GM19455 (cell line): ENCODE results near the gene NTRK2.

Source experiments
- ATAC-seq: cut with Tn5 transposase; IDR thresholded peaks from one replicate; pipeline ENCODE4 v1.9.1; 2021; ENCODE audit not compliant: unreplicated experiment

NTRK2 gene

DNA sequence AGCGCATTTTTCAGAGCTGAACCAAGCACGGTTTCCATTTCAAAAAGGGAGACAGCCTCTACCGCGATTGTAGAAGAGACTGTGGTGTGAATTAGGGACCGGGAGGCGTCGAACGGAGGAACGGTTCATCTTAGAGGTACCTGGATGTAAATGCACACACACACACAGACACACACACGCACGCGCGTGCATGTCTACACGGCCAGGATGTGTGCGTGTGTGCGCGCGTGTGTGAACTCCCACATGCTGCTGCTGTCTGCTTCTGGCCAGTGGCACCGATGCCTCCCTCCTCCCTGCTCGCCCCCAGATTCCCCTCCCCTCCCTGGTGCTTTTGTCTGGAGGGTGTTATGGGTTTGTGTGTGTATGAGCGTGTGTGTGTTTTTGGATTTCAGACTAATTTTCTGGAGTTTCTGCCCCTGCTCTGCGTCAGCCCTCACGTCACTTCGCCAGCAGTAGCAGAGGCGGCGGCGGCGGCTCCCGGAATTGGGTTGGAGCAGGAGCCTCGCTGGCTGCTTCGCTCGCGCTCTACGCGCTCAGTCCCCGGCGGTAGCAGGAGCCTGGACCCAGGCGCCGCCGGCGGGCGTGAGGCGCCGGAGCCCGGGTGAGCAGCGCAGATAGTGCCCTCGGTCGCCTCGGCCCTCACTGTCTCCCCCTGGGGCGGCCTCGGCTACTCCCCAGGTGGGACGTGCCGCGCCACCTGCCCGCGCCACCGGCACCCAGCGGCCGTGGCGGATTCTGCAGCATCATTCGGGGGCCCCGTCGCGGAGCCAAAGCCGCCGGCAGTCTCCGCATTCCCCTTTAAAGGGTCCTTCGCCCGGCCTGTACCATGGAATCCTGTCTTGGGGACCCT is at the start of gene NTRK2:
Gene NTRK2, plus strand, starts transcription at position 442 of the 850 bp plus-strand sequence. CDS start 1,020 bp downstream, outside the sequence.
- no peak for ATAC-seq

DNA sequence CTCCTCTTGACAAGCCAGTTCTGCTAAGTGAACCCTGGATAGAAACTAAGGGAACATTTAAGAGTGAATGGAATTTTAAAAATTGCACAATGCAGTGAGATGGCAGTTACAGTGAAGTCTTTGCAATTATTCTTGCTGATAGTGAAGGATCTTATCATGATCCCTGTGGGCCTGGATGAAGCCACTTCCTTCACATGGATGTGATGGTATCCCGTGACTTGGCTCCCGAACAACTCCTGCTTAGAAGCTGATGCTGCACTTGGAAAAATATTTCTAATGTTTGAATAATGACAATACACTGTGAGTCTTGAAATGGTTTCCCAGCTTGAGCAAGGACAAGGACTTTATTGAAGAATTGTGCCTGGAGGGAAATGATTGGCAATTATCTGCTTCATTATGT is 49.2 kb upstream of the NTRK2 start:
- no peak for ATAC-seq

DNA sequence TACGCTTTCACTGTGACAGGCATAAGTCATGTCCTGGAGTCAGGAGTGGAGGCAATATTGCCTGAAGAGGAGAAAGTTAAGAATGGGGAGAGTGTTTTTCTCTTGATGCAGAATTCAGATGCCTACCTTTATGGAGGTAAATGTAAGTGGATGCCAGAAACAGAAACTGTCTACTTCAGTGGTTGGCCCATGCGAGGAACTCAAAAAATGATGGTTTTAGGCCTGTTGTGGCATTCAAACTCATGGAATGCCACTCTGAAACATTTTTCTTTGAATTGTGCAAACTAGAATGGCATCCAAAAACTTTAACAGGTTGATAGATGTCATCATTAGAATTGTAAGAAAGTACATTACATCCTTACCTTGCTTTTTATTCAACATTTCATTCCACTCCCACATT is 47.7 kb upstream of the NTRK2 start:
- no peak for ATAC-seq

DNA sequence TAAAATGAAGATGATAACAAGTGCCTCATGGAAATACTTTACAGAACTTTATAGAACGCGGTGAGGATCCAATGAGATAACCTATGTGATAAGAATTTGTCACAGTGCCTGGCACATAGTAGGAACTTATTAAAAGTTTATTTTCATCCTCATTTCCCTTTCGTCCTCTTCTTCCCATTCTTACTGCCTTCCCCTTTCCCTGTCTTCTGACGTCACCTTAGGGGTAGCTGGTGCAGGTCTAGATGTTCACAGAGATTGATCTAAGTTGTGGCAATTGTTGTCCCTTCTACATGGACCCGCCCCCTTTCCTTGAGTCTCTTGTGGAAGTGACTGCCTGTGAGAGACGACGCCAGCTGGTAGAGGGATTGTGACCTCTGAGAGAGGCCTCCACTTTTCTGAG is 46.5 kb upstream of the NTRK2 start:
- no peak for ATAC-seq

DNA sequence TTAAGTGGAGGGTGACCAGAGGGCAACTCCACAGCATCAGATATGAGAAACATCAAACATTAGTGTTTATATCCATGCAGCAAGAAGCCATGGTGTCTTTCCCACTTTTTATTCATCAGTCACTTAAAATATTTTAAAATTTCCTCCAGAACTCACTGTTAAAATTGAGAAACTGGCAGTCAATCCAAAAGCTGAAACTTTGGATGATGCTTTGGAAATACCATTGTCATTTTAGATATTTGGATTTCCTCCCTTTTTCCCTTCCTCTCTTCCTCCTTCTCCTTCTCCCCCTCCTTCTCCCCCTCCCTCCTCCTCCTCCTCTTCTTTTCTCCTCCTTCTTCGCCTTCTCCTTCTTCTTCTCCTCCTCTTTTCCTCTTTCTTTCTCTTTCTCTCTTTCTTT is 33.1 kb upstream of the NTRK2 start:
- no peak for ATAC-seq

DNA sequence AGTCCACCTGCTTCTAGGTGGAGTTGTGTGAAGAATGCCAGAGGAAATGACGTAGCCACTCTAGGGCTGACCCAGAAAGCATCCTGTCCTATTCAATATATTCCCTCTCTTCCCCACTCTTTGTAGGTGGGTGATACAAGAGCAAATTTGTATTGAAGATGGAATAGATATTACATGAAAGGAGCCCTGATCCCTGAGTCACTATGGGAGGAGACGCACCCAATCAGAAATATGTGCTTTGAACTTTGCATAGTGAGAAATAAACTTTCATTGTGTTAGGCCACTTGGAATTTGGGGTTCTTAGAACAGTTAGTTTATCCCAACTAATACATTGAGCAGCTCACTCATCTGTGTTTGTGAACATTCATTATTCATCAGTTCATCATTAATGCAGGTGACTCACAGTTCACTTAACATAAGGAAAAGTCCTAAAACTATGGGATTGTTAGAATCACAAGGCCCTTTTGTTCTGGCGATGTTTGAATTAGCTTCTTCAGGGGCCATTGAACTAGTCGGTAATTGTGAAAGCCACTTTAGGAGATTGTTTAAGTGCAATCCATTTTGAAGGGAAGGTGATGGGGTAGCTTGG is 26.9 kb upstream of the NTRK2 start:
- no peak for ATAC-seq

DNA sequence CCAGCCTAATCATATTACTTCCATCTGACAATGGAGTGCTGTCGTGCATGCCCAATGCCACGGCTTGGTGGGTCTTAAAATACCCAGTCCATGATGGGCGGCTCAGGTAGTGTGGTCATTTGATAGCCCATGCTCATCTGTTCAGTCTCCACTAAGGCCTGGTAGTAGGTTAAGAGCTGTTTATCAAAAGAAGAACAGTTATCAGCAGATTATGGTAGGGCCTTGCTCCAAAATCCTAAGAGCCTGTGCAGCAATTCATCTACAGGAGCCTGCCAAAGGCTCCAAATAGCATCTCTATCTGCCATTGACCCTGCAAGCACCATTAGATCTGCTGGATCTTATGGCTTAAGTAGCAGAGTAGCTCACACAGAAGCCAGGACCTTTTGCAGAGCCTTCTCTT is 21.8 kb upstream of the NTRK2 start:
- no peak for ATAC-seq

DNA sequence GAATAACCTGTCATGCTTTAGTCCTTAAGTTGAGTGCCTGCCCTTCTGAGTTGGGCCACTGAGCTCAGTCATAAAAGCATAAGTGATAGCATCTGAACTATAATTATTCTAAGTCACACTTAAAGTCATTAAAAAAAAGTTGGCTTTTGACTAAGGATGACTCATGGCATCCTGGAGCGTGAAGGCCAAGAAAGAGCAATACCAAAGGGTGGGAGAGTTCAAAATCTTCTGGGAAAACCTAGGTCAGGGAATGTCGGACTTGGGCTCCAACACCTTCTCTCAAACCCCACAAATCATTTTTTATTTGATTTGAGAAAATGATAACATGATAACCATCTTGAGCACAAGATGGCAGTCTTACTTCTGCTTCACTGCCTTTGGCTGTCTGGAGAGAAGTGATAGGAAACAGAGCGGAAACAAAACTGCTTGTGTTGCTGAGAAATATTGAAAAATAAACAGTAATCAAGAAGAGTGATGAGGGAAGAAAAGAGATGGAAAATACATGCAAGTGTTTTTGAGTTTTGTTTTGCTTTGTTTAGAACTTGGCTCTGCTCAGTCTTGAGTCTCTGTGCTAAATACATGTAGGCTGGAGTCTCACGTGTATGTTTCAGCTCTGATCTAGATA is 16.9 kb upstream of the NTRK2 start:
- ATAC-seq, result no peak

DNA sequence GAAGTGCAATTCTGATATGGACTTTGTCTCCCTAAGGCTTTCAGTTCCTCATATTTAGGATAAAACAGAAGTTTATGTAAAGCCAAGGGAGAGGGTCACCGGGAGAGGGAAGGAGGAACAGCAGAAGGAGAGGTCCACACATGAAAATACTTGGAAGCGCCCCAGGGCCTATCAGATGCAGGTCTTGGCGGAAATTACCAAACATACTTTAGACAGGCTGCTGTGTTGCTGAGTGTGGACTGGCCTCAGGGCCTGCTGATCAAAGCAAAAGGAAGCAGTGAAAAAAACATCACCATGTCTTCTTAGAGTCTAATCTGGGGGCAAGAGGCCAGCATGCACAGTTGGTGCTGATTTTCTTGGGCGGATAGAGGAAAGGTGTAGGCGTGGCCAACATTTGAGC is 14.1 kb upstream of the NTRK2 start:
- ATAC-seq, result no peak

DNA sequence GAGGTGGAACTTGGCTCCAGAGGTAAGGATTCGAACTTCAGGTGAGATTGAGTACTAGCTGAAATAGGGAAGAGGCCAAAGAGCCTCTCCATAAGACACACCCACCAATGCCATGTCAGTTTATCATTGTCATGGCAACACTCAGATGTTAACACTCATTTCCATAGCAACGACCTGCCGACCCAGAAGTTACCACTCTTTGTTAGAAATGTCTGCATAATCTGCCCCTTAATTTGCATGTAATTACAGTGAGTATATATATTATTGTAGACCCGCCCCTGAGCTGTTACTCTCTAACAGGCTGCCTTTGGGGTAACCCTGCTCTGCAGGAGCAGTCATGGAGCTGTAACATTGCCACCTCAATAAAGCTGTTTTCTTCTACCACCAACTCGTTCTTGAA is 10.2 kb upstream of the NTRK2 start:
- ATAC-seq, result no peak

DNA sequence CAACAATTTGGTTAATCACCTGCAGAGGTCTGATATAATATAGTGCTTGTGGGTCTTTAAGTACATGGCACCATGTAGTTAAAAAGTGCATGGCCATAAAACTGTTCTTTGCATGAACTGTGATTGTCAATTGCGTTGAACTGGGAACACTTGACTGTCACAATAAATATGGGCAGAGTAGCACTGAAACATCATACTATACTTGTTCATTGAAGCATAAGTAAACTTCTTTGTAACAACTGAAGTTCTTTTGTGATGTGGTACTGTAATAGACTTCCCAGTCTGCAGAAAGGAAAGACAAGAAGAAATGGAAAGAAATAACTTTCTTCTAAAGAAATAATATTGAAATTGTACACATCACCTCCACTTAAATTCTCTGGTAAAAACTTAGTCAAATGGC is 9.8 kb upstream of the NTRK2 start:
- no peak for ATAC-seq

DNA sequence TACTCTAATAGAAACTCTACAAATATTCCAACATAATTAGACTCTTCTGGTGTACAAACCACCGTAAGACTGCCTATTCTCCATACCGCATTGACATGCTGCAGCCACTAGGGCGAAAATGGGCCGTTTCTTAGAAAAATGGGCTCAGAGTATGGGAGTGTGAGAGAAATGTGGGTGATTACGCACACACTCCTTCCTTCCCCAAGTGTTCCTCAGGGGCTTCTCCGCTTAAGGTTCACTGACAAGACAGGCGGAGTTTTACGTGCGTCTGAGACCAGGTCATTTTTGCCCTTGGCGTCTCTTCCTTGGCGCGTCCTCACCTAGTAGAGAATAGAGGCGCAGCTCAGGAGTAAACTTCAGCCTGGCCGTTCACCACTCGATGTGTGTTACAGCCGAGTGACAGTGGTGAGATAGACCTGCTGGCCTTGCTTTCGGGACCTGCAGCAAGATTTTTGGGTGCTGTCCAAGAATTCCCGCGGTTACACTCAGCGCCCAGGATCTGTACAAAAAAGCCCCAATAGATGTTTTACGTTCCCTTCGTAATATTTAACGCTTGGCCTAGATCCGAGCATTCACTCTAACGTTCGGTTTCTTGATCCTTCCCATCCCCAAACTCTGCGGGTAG is 1.8 kb upstream of the NTRK2 start:
- ATAC-seq, result peak; percentile 42

DNA sequence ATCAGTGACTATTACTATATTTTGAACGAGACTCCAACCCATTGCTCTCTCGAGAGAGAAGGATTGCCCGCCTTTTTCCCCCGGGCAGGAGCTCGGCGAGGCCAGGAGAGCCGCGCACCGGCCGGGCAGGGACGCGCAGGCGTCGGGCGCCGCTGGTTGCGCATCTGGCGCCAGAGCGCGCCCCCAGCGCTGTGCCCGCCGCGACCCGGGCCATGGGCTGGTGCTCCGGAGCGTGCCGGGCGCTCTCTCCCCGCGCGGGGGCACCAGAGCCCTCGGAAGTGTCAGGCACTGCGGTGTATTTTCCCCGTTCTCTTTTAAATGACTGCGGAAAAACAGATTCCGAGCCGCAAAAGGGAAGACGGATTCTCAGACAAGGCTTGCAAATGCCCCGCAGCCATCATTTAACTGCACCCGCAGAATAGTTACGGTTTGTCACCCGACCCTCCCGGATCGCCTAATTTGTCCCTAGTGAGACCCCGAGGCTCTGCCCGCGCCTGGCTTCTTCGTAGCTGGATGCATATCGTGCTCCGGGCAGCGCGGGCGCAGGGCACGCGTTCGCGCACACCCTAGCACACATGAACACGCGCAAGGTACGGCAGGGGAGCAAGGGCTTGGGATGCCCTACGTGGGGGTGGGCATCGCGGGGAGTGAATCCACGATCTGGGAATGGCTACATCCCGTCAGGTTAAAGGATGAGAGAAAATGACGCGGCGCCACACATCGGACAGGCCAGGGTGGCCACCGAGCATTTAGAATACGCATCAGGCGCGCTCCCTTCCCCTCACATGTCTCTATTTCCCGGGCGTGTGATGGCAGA is 1.1 kb upstream of the NTRK2 start:
- ATAC-seq, result peak; percentile 63

DNA sequence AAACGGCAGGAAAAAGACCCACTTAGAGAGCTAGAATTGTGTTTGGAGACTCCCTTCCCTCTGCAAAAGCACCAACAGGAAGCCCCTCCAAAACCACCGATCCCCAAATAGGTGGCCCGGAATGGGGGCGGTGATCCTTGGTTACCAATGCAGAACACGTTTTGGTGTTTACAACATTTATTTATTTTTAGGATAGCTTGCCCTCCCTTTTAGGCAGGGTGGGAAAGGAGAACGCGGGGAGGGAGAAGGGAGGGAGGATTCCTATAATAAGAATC is 579 bp upstream of the NTRK2 start:
- ATAC-seq, result no peak

DNA sequence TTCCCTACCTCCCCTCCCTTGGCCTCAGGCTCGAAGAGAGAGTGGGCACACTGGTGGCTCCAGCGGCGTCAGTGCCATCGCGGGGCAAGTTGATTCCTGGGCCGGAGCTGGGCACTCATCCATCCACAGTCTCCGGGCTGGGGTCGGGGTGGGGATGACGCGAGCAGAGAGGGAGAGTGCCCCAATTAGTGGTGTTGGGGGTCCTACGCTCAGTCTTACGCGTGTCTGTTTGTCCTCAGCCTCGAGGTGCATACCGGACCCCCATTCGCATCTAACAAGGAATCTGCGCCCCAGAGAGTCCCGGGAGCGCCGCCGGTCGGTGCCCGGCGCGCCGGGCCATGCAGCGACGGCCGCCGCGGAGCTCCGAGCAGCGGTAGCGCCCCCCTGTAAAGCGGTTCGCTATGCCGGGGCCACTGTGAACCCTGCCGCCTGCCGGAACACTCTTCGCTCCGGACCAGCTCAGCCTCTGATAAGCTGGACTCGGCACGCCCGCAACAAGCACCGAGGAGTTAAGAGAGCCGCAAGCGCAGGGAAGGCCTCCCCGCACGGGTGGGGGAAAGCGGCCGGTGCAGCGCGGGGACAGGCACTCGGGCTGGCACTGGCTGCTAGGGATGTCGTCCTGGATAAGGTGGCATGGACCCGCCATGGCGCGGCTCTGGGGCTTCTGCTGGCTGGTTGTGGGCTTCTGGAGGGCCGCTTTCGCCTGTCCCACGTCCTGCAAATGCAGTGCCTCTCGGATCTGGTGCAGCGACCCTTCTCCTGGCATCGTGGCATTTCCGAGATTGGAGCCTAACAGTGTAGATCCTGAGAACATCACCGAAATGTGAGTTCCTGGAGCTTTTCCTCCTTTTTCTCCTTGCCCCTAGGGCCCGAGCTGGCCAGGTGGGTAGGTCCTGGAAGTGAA is 861 bp downstream of the NTRK2 start:
- no peak for ATAC-seq

DNA sequence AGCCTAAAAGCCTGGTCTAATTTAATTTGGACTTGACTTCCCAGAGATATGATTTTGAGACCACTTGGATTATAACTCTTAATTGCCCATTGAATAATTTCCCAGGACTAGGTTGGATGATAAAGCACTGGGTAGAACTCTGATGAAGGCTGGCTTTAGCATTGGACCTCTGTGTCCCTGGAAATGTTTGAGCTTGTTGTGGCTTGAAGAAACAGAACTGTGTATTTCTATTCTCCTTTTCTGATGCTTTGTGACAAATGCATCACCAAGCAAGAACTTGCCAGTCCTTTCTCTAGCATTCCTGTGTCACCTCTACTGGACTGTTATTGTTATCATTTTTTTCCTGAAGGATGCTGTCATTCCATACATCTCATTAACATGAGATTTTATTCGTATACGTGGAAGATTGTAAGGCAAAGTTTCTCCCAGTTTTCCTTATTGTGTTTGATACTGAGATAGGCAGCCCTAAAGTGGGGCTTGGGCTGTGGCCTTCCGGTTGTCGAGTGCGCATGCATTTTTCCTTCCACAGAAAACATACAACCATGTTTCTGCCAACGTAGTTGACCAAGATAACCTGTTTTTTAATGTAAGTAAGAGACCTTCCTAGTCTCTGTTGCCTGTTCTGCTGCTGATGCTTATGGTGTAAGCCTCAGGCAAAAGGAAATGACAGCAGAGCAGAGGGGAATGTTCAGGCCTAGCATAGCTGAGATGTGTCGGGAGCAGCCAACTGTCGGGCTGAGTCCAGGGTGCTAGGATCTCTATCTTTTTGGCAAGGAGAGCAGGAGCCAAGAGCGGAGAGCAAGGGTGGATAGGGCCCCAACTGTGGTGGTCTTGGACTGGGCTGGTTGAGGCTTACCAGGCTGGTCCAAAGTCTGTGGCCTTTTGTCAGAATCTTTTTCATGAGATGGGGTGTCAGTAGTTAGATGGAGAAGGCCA is 2.3 kb downstream of the NTRK2 start:
- ATAC-seq, result no peak

DNA sequence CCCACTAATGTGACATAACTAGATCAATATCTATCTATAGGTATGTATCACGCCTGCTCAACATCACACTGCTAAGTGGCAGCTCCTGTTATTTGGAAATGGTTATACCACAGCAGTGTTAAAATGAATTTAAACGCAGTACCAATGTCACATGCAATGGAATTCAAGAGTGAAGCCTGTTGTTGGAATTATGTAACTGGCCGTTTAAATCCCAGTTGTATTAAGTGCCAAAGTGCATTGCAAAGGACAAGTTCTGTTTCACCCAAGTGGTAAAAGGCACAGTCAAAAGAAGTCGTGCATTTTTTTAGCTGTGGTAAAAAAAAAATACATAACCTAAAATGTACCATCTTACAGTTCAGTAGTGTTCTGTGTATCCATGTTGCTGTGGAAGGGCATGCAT is 4.3 kb downstream of the NTRK2 start:
- ATAC-seq, result no peak

DNA sequence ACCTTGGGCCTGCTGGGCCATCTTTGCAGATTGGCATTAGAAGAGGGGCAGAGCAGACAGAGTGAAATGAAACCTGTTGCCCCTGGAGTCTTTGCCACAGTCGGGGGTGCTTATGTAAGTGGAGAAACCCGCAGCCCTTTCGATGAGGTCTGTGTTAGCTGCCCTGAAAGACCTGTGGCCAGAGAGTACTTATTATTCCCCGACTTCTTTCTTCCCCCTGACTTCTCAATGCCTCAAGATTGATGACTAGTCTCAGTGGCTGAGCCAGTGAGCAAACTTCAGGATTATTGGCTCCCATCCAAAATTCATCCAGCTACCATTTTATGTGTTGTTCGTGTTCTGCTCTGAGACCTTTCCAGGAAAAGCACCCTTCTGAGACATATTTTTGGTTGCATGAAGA is 7.6 kb downstream of the NTRK2 start:
- ATAC-seq, result no peak

DNA sequence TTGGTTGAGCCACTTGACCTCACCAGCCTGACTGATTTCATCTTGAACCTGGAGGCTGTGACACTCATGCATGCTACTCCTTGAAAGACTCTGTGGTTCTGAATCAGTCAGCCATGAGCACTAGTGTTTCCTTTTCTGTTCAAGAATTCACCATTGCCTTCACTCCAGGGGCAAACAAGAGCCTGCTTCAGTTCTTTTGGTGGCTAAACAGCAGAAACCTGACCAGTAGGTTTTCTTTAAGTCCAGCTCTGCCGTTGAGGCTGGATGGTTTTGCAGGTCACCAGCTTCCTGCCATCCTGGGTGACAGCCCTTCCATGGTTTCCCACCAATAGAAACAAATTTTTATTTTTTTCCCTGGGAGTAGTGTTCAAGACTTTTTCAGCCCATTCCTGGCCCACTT is 10.0 kb downstream of the NTRK2 start:
- ATAC-seq, result no peak
